GM19395 (cell line): Measurements from ENCODE around the gene STK31.
"Not testable (repeated sequence)": the region's sequence is repeated elsewhere in the genome, so short reads cannot be mapped to it uniquely, and the experiment has no call there.

Source experiments
- ATAC-seq: cut with Tn5 transposase; IDR thresholded peaks from one replicate; pipeline ENCODE4 v1.9.1; 2021; ENCODE audit warnings: mild to moderate bottlenecking, moderate library complexity; ENCODE audit not compliant: unreplicated experiment

Gene STK31

GRCh38 chr7:23713285-23714149, 3.5 kb downstream of the STK31 start:
- no peak for ATAC-seq

GRCh38 chr7:23714150-23714464, 4.1 kb downstream of the STK31 start:
- ATAC-seq: no peak

GRCh38 chr7:23714579-23714978, 4.6 kb downstream of the STK31 start:
- ATAC-seq: no peak

GRCh38 chr7:23715099-23715498, 5.1 kb downstream of the STK31 start:
- no peak for ATAC-seq

- no peak for ATAC-seq
These were observed 7.8 kb downstream of the STK31 start for GRCh38 chr7:23717788-23718187.

- no peak for ATAC-seq
These were observed 11.4 kb downstream of the STK31 start for GRCh38 chr7:23721456-23721855.

GRCh38 chr7:23722587-23723216, 12.7 kb downstream of the STK31 start:
- ATAC-seq: not testable (repeated sequence)

- ATAC-seq: not testable (repeated sequence)
These were observed 14.1 kb downstream of the STK31 start for GRCh38 chr7:23724113-23724512.

- no peak for ATAC-seq
These were observed 32.0 kb downstream of the STK31 start for GRCh38 chr7:23742051-23742450.

GRCh38 chr7:23743226-23743625, 33.2 kb downstream of the STK31 start:
- no peak for ATAC-seq

- ATAC-seq: no peak
These were observed 36.6 kb downstream of the STK31 start for GRCh38 chr7:23746629-23747028.

GRCh38 chr7:23751852-23752251, 41.8 kb downstream of the STK31 start:
- ATAC-seq: no peak

- ATAC-seq: not testable (repeated sequence)
These were observed 48.8 kb downstream of the STK31 start for GRCh38 chr7:23758839-23759238.

GRCh38 chr7:23759671-23760391, 49.8 kb downstream of the STK31 start:
- ATAC-seq: no peak

GRCh38 chr7:23765943-23766342, 55.9 kb downstream of the STK31 start:
- no peak for ATAC-seq

- ATAC-seq: no peak
These were observed 57.5 kb downstream of the STK31 start for GRCh38 chr7:23767514-23767913.

GRCh38 chr7:23768022-23768421, 58.0 kb downstream of the STK31 start:
- ATAC-seq: no peak

GRCh38 chr7:23779185-23779800, 69.3 kb downstream of the STK31 start:
- ATAC-seq: not testable (repeated sequence)

GRCh38 chr7:23783115-23783514, 73.1 kb downstream of the STK31 start:
- no peak for ATAC-seq

- ATAC-seq: no peak
These were observed 77.3 kb downstream of the STK31 start for GRCh38 chr7:23787272-23787671.

- no peak for ATAC-seq
These were observed 78.8 kb downstream of the STK31 start for GRCh38 chr7:23788843-23789242.
